ENCODE data around the gene ZNF500. TPM values are rescaled to one million over a fixed set of nuclear protein-coding genes. Genes with fewer than 3 reads are reported as not detected.

Gene ZNF500
- total and polyA plus RNA-seq, 2 of the 4 experiments (the other 2 are of a cell fraction) = 4.5 to 5.9 TPM

GRCh38 chr16:4771646-4772045 is 4.7 kb upstream of the ZNF500 start:
- H2BK15ac ChIP-seq (ENCODE audit: low read depth, low read length) = no peak overlapping the region
- in situ Hi-C loops (cut with MboI; ENCODE audit: low sequenced_read_pairs) (no loop called here), intact Hi-C loops (cut with micrococcal nuclease) (no loop called here), dilution Hi-C loops (cut with HindIII; ENCODE audit: low sequenced_read_pairs, unreplicated experiment) (no loop called here)
- TF ChIP-seq MXI1 (IDR thresholded peaks at IDR 0.05; ENCODE audit: borderline replicate concordance, low read depth, low read length) (no peak), BHLHE40 (IDR thresholded peaks at IDR 0.05; ENCODE audit: low read depth, low read length) (no peak), RAD21 (IDR thresholded peaks at IDR 0.05; ENCODE audit: low read length) (no peak), MAFK (IDR thresholded peaks at IDR 0.05; ENCODE audit: low read depth, low read length) (no peak), NFE2L2 (IDR thresholded peaks at IDR 0.05; ENCODE audit: low read depth, low read length) (no peak), CHD1 (IDR thresholded peaks at IDR 0.05; ENCODE audit: low read depth, low read length) (no peak), RFX5 (IDR thresholded peaks at IDR 0.05; ENCODE audit: low read depth, low read length) (no peak), RCOR1 (IDR thresholded peaks at IDR 0.05; ENCODE audit: insufficient replicate concordance, low read length) (no peak), CEBPB (IDR thresholded peaks at IDR 0.05; ENCODE audit: low read depth, low read length) (no peak), FOS (IDR thresholded peaks at IDR 0.05; ENCODE audit: low read depth, low read length) (no peak), POLR2A (IDR thresholded peaks at IDR 0.05; ENCODE audit: low read depth, low read length) (no peak), SMC3 (IDR thresholded peaks at IDR 0.05; ENCODE audit: low read depth, low read length) (no peak), USF2 (IDR thresholded peaks at IDR 0.05; ENCODE audit: low read depth, low read length) (no peak), MAZ (IDR thresholded peaks at IDR 0.05; ENCODE audit: borderline replicate concordance, low read depth, low read length) (no peak)
- TF ChIP-seq, protein P1, sequence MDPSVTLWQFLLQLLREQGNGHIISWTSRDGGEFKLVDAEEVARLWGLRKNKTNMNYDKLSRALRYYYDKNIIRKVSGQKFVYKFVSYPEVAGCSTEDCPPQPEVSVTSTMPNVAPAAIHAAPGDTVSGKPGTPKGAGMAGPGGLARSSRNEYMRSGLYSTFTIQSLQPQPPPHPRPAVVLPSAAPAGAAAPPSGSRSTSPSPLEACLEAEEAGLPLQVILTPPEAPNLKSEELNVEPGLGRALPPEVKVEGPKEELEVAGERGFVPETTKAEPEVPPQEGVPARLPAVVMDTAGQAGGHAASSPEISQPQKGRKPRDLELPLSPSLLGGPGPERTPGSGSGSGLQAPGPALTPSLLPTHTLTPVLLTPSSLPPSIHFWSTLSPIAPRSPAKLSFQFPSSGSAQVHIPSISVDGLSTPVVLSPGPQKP (IDR thresholded peaks at IDR 0.05; ENCODE audit: borderline replicate concordance, low read depth, low read length) = no peak
- TF ChIP-seq, protein P2, sequence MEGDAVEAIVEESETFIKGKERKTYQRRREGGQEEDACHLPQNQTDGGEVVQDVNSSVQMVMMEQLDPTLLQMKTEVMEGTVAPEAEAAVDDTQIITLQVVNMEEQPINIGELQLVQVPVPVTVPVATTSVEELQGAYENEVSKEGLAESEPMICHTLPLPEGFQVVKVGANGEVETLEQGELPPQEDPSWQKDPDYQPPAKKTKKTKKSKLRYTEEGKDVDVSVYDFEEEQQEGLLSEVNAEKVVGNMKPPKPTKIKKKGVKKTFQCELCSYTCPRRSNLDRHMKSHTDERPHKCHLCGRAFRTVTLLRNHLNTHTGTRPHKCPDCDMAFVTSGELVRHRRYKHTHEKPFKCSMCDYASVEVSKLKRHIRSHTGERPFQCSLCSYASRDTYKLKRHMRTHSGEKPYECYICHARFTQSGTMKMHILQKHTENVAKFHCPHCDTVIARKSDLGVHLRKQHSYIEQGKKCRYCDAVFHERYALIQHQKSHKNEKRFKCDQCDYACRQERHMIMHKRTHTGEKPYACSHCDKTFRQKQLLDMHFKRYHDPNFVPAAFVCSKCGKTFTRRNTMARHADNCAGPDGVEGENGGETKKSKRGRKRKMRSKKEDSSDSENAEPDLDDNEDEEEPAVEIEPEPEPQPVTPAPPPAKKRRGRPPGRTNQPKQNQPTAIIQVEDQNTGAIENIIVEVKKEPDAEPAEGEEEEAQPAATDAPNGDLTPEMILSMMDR (conservative IDR thresholded peaks at IDR 0.05; ENCODE audit: low read depth, low read length) = no peak
- H2BK120ac ChIP-seq (ENCODE audit: low read depth, low read length) = no peak overlapping the region
- no peak overlapping the region for H4K91ac ChIP-seq (ENCODE audit: insufficient read depth, low read depth, low read length)
- POLR2A ChIA-PET (ENCODE audit: unreplicated experiment) = no interaction called here
- no peak overlapping the region for H2BK20ac ChIP-seq (ENCODE audit: low read depth, low read length)
- H4K8ac ChIP-seq (ENCODE audit: low read depth in 2 of 2, low read length in 2 of 2) = no peak overlapping the region
- peaks cover 6% of the 10 kb centered on the region for H3K9me1 ChIP-seq (ENCODE audit: insufficient read depth, low read length)
- H2BK5ac ChIP-seq (ENCODE audit: low read depth, low read length, poor library complexity, severe bottlenecking) = no peak overlapping the region
- no peak overlapping the region for H3K14ac ChIP-seq (replicated peaks; ENCODE audit: low read depth, low read length)
- 0 out of 2 replicates have a peak, but pooled peaks cover 2% of the 10 kb centered on the region for H3K27me3 ChIP-seq (ENCODE audit: control insufficient read depth, insufficient read depth, low read length)
- no peak overlapping the region for H3K18ac ChIP-seq (ENCODE audit: low read depth, low read length)
- no peak overlapping the region for H2AK9ac ChIP-seq (replicated peaks; ENCODE audit: low read depth, low read length, poor library complexity)
- DNase-seq (no peak), ATAC-seq (ENCODE audit: low read depth) (no peak)
- BruUV-seq (replicated peaks) = no TSS peak
- no peak overlapping the region for H4K5ac ChIP-seq (ENCODE audit: low read depth, low read length)
- H3K9ac ChIP-seq (ENCODE audit: low read depth, low read length) = no peak overlapping the region
- peaks cover 0 to 7% of the 10 kb centered on the region in 2 experiments; a peak in 3 of 4 replicates for H3K79me1 ChIP-seq (ENCODE audit: low read depth in 1 of 2, low read length in 2 of 2)
- no peak overlapping the region for H2AK5ac ChIP-seq (ENCODE audit: low read depth, low read length)
- no peak overlapping the region for H3K4me3 ChIP-seq (ENCODE audit: insufficient read depth, low read depth, low read length)
- CTCF ChIA-PET = no interaction called here
- no peak overlapping the region for H3K4ac ChIP-seq (ENCODE audit: low read depth, low read length)
- H4K20me1 ChIP-seq (ENCODE audit: insufficient read depth, low read length) = no peaks in the 10 kb centered on the region
- H3K4me2 ChIP-seq (ENCODE audit: low read depth, low read length) = no peak overlapping the region
- peaks cover 2% of the 10 kb centered on the region; the same call in 1 of the 2 replicates for H3K4me1 ChIP-seq (ENCODE audit: control insufficient read depth, insufficient read depth, low read length)
- H3K27ac ChIP-seq (ENCODE audit: insufficient read depth, low read length) = no peak overlapping the region
- no peaks in the 10 kb centered on the region for H3K9me3 ChIP-seq (ENCODE audit: control insufficient read depth, insufficient read depth, low read length)
- H3K36me3 ChIP-seq (ENCODE audit: control insufficient read depth, insufficient read depth, low read length) = no peaks in the 10 kb centered on the region
- H3K23ac ChIP-seq (ENCODE audit: low read depth, low read length) = no peak overlapping the region
- H3K56ac ChIP-seq (ENCODE audit: extremely low read depth, insufficient read depth, low read length) = no peak overlapping the region
- H2AFZ ChIP-seq (replicated peaks; ENCODE audit: low read length, poor library complexity) = no peak overlapping the region
- no CpG with 5 or more reads among the region's 3 CpGs for WGBS, 2 experiments (ENCODE audit: extremely low coverage in 2 of 2, insufficient read length in 1 of 2)
